ENCODE results near the gene PNPLA5. TPM values are rescaled to one million over a fixed set of nuclear protein-coding genes. Genes with fewer than 3 reads are reported as not detected.
A peak's percentile ranks its signal among the peaks of the same experiment; 100 is the strongest.

The PNPLA5 gene
- total and polyA plus RNA-seq, 2 of the 8 experiments (the other 6 are each of a cell fraction or from before 2014, with no cell fraction given), result 3.9 to 6.8 TPM

DNA sequence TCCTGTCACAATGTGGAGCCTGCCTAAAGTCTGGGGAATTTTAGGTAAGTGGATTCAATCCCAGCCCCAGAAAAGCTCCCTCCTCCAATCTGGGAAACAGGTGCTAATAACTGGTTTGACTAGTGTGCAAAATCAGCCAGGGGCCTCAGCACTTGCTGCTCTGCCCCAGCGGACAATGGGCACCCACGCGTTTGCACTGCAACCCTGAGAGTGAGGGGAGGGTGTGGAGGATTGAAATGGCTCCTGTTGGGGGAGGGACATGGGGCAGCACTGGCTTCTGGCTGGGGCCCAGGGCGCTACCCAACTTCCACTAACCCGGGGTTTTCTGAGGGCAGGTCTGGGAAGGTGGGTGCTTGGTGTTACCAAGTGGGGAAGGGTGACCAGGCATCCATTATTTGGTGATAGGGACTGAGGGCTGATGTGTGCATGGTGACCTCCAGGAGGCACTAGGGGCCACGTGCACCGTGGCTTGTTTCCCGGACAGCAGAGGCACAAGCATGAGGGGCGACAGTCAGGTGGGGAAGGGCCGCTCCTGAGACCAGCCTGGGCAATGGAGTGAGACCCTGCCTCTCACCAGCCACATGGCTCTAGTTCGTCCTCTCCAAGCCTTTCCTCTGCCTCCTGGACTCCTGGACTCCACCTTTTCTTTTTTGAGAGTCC is 4.3 kb upstream of the PNPLA5 start:
- Histone ChIP-seq H3K23ac (ENCODE audit: insufficient read length) (no peak overlapping the region), H2AFZ (ENCODE audit: low read length) (no peak overlapping the region), H3K23me2 (ENCODE audit: low read depth, low read length) (peaks cover 8% of the 10 kb centered on the region; the same call in 1 of the 2 replicates), H2BK20ac (ENCODE audit: low read length) (no peak overlapping the region), H4K91ac (replicated peaks; ENCODE audit: insufficient read length, low read length) (peak overlapping the region; percentile 42), H2AK5ac (ENCODE audit: low read depth, low read length) (no peak overlapping the region), H4K20me1 (replicated peaks in 1 of 2; ENCODE audit: control insufficient read depth in 1 of 2, insufficient read depth in 2 of 2, low read length in 2 of 2) (peaks cover 0 to under 1% of the 10 kb centered on the region in 2 experiments), H2BK15ac (ENCODE audit: low read length) (no peak overlapping the region), H3K9me3 (ENCODE audit: insufficient read depth in 2 of 2, low read depth in 1 of 2, low read length in 1 of 2) (no peaks in the 10 kb centered on the region), H3K79me2 (ENCODE audit: control insufficient read depth in 1 of 2, insufficient read depth in 2 of 2, low read length in 2 of 2) (no peaks in the 10 kb centered on the region), H3K56ac (replicated peaks; ENCODE audit: insufficient read length, low read depth, low read length) (no peak overlapping the region), H2BK5ac (ENCODE audit: low read depth, low read length) (no peak overlapping the region), H3K27me3 (replicated peaks in 1 of 4; ENCODE audit: control insufficient read depth in 3 of 4, extremely low read depth in 1 of 4, insufficient read depth in 3 of 4, low read length in 3 of 4) (no peaks in the 10 kb centered on the region; a peak in 1 of 7 replicates), H3K14ac (ENCODE audit: insufficient read length) (no peak overlapping the region), H3K18ac (ENCODE audit: extremely low read depth, low read length) (no peak overlapping the region; the same call in 1 of the 2 replicates), H3K79me1 (ENCODE audit: low read depth, low read length) (no peaks in the 10 kb centered on the region; the same call in 1 of the 2 replicates), H3K9ac (replicated peaks in 1 of 4; ENCODE audit: extremely low read depth in 1 of 4, low read depth in 3 of 4, low read length in 3 of 4) (no peak overlapping the region), H3K4me3 (ENCODE audit: extremely low read depth in 1 of 4, insufficient read depth in 2 of 4, low read depth in 3 of 4, low read length in 4 of 4) (no peak overlapping the region), H4K5ac (ENCODE audit: insufficient read length, low read depth, low read length) (no peak overlapping the region), H3K36me3 (ENCODE audit: control insufficient read depth in 2 of 4, insufficient read depth in 4 of 4, low read length in 3 of 4) (no peaks in the 10 kb centered on the region), H3K4ac (replicated peaks; ENCODE audit: insufficient read length, low read depth, low read length) (no peak overlapping the region), H4K8ac (ENCODE audit: extremely low read depth, insufficient read depth, low read length) (no peak overlapping the region), H3K4me2 (ENCODE audit: insufficient read depth in 1 of 2, low read depth in 2 of 2, low read length in 2 of 2) (no peak overlapping the region), H3K4me1 (replicated peaks in 1 of 4; ENCODE audit: control insufficient read depth in 3 of 4, insufficient read depth in 4 of 4, low read length in 3 of 4) (peaks cover 0 to 5% (median under 1%) of the 10 kb centered on the region in 4 experiments; a peak in 4 of 7 replicates), H2BK120ac (replicated peaks; ENCODE audit: low read depth, low read length) (no peak overlapping the region), H3K27ac (ENCODE audit: low read depth, low read length) (no peak overlapping the region), H2BK12ac (ENCODE audit: low read depth, low read length) (no peak overlapping the region)
- ChIA-PET CTCF (ENCODE audit: partially characterized antibody) (interaction anchor here (0.7 to 21.4 kb wide), 8 partner anchors 9 to 50 kb away, joined by 3 to 226 read pairs (median 4); no protein-coding TSS in a partner anchor), POLR2A (ENCODE audit: partially characterized antibody) (no interaction called here)
- FAIRE-seq (no peak), DNase-seq (ENCODE audit: low read depth in 1 of 2, low spot score in 2 of 2) (no peak)
- 70% methylated on average over 11 of the region's 11 CpGs; no CpG with 5 or more reads in 1 of the 2 experiments for WGBS, 2 experiments (ENCODE audit: extremely low coverage in 1 of 2, insufficient coverage in 1 of 2, insufficient read length in 1 of 2, insufficient replicate concordance in 2 of 2, low coverage in 1 of 2, low lambda C conversion rate in 2 of 2, missing lambda C conversion rate in 1 of 2)
- TF ChIP-seq EZH2 (IDR thresholded peaks at IDR 0.05; ENCODE audit: low read depth, low read length, severe bottlenecking) (no peak), CHD2 (IDR thresholded peaks at IDR 0.05; ENCODE audit: low read length) (no peak), RFX5 (IDR thresholded peaks at IDR 0.05; ENCODE audit: borderline replicate concordance, low read depth, low read length) (no peak), CHD1 (IDR thresholded peaks at IDR 0.05; ENCODE audit: low read depth, low read length) (no peak), TEAD4 (IDR thresholded peaks at IDR 0.05; ENCODE audit: low read depth, low read length) (no peak), KDM4A (IDR thresholded peaks at IDR 0.05; ENCODE audit: low read depth, low read length, severe bottlenecking) (no peak), CBX5 (IDR thresholded peaks at IDR 0.05; ENCODE audit: low read depth, low read length) (no peak), SAP30 (IDR thresholded peaks at IDR 0.05; ENCODE audit: insufficient read depth, insufficient replicate concordance, low read length) (no peak), POLR2A (IDR thresholded peaks at IDR 0.05; ENCODE audit: control extremely low read depth in 1 of 2, low read depth in 2 of 2, low read length in 2 of 2) (no peak), HDAC6 (IDR thresholded peaks at IDR 0.05; ENCODE audit: low read depth, low read length) (no peak), TCF12 (IDR thresholded peaks at IDR 0.05; ENCODE audit: low read depth, low read length) (no peak)
